SK-N-SH (cell line): Measurements from ENCODE around the gene IQGAP2. TPM values are rescaled to one million over a fixed set of nuclear protein-coding genes. Genes with fewer than 3 reads are reported as not detected.

Source experiments
- CTCF ChIA-PET: fragments of 300-600, 350-600 bp; formaldehyde crosslinking; extraction: SDS; loops from one replicate; lab custom pipeline; 2021; lab: Yijun Ruan, JAX
- POLR2A ChIA-PET: fragments of 350-600 bp; sonication (Branson Sonifier 250); formaldehyde crosslinking; extraction: SDS; loops from one replicate; lab custom pipeline; 2020; ENCODE audit warnings: antibody characterized with exemption, inconsistent platforms; lab: Yijun Ruan, JAX
- DNase-seq: peaks from one replicate; pipeline ENCODE4 v3.0.0; 2012
- H2AFZ ChIP-seq: fragments of 200-600 bp; sonication (generic); 2 replicates; pipeline ENCODE4 v1.8.1; 2016; ENCODE audit warnings: antibody characterized with exemption, mild to moderate bottlenecking, low read depth
- H3F3A ChIP-seq: fragments of 200-600 bp; sonication (generic); replicated peaks from 2 replicates; pipeline ENCODE3; 2016; ENCODE audit warnings: antibody characterized with exemption, mild to moderate bottlenecking; ENCODE audit not compliant: insufficient read depth
- H3K27ac ChIP-seq, 2 experiments: fragments of 200-500 bp in 1 of 2; fragments of 200-600 bp in 1 of 2; sonication (Bioruptor generic) in 1 of 2; sonication (generic), shearing (Covaris generic) in 1 of 2; 2 replicates each; pipeline versions ENCODE4 v1.5.1 to v1.6.1; 2014 to 2016; ENCODE audit warnings: low read depth in 2 of 2, inconsistent platforms in 1 of 2, low read length in 1 of 2, mild to moderate bottlenecking in 1 of 2, mixed read lengths in 1 of 2
- H3K27me3 ChIP-seq: fragments of 200-600 bp; sonication (generic), shearing (Covaris generic); 2 replicates; pipeline ENCODE4 v1.6.1; 2016; ENCODE audit warnings: mixed run types; ENCODE audit not compliant: insufficient read depth
- H3K36me3 ChIP-seq, 2 experiments: fragments of 200-500 bp in 1 of 2; fragments of 200-600 bp in 1 of 2; sonication (Bioruptor generic) in 1 of 2; sonication (generic) in 1 of 2; replicated peaks in 1 of 2; 2 replicates each; pipeline versions ENCODE3 to v1.5.1; 2014 to 2016; ENCODE audit warnings: low read length in 1 of 2, mild to moderate bottlenecking in 1 of 2; ENCODE audit not compliant: insufficient read depth in 2 of 2, control insufficient read depth in 1 of 2
- H3K4me1 ChIP-seq, 2 experiments: fragments of 200-500 bp in 1 of 2; fragments of 200-600 bp in 1 of 2; sonication (Bioruptor generic) in 1 of 2; sonication (generic), shearing (Covaris generic) in 1 of 2; 2 replicates each; pipeline versions ENCODE4 v1.5.1 to v1.6.1; 2014 to 2016; ENCODE audit warnings: low read depth in 1 of 2, low read length in 1 of 2, mixed run types in 1 of 2; ENCODE audit not compliant: insufficient read depth in 2 of 2, control insufficient read depth in 1 of 2
- H3K4me2 ChIP-seq: fragments of 200-600 bp; sonication (generic), shearing (Covaris generic); 2 replicates; pipeline ENCODE4 v1.6.1; 2017; ENCODE audit warnings: mixed run types
- H3K4me3 ChIP-seq, 2 experiments: fragments of 200-500 bp in 1 of 2; fragments of 200-600 bp in 1 of 2; sonication (Bioruptor generic) in 1 of 2; sonication (generic), shearing (Covaris generic) in 1 of 2; 2 replicates each; pipeline versions ENCODE4 v1.5.1 to v1.8.1; 2014 to 2016; ENCODE audit warnings: low read depth in 2 of 2, inconsistent platforms in 1 of 2, low read length in 1 of 2, mild to moderate bottlenecking in 1 of 2, mixed read lengths in 1 of 2, moderate library complexity in 1 of 2
- H3K79me2 ChIP-seq: fragments of 200-600 bp; sonication (generic); 2 replicates; pipeline ENCODE4 v1.8.1; 2017; ENCODE audit warnings: mild to moderate bottlenecking; ENCODE audit not compliant: insufficient read depth
- H3K9ac ChIP-seq: fragments of 200-600 bp; sonication (generic); 2 replicates; pipeline ENCODE4 v1.6.1; 2017; ENCODE audit warnings: mixed run types
- H3K9me2 ChIP-seq: fragments of 200-600 bp; sonication (generic); 2 replicates; pipeline ENCODE4 v1.6.1; 2017; ENCODE audit warnings: mixed run types
- H3K9me3 ChIP-seq: fragments of 200-600 bp; sonication (generic); 2 replicates; pipeline ENCODE4 v1.6.1; 2017; ENCODE audit warnings: mixed run types, mild to moderate bottlenecking, moderate library complexity
- H4K20me1 ChIP-seq: fragments of 200-600 bp; sonication (generic); 2 replicates; pipeline ENCODE4 v1.6.1; 2017; ENCODE audit warnings: mild to moderate bottlenecking, mixed run types; ENCODE audit not compliant: insufficient read depth
- ELF1 ChIP-seq: IDR thresholded peaks from 2 replicates; pipeline ENCODE4 v1.4.0; 2012
- EZH2phosphoT487 ChIP-seq: fragments of 200-600 bp; sonication (generic); IDR thresholded peaks from 2 replicates; pipeline ENCODE4 v1.6.1; 2017; ENCODE audit warnings: low read depth, mixed run types, mild to moderate bottlenecking, antibody characterized with exemption, moderate library complexity, borderline replicate concordance
- FOSL2 ChIP-seq: IDR thresholded peaks from 2 replicates; pipeline ENCODE4 v1.4.0; 2012; ENCODE audit warnings: low read depth, mild to moderate bottlenecking, moderate library complexity, borderline replicate concordance
- FOXM1 ChIP-seq: IDR thresholded peaks from 2 replicates; pipeline ENCODE4 v1.4.0; 2012; ENCODE audit warnings: low read depth, mild to moderate bottlenecking
- GATA2 ChIP-seq: sonication (generic); formaldehyde crosslinking; IDR thresholded peaks from 2 replicates; pipeline ENCODE4 v1.5.0; 2020; ENCODE audit warnings: mild to moderate bottlenecking, missing genetic modification reagents
- IRF3 ChIP-seq: fragments of 150-350 bp; IDR thresholded peaks from 2 replicates; pipeline ENCODE4 v1.6.1; 2016; ENCODE audit warnings: mild to moderate bottlenecking, low read depth, low read length
- MEF2A ChIP-seq: IDR thresholded peaks from 2 replicates; pipeline ENCODE4 v1.4.0; 2012; ENCODE audit warnings: low read depth, borderline replicate concordance
- MXI1 ChIP-seq: IDR thresholded peaks from 2 replicates; pipeline ENCODE4 v1.6.1; 2012; ENCODE audit warnings: mild to moderate bottlenecking, low read depth, low read length, improper control_type of control experiment
- NFIC ChIP-seq: IDR thresholded peaks from 2 replicates; pipeline ENCODE4 v1.4.0; 2012; ENCODE audit warnings: borderline replicate concordance
- NRF1 ChIP-seq: IDR thresholded peaks from 2 replicates; pipeline ENCODE4 v1.6.1; 2012; ENCODE audit warnings: low read depth, mild to moderate bottlenecking, low read length
- PBX3 ChIP-seq: IDR thresholded peaks from 2 replicates; pipeline ENCODE4; 2012
- POLR2AphosphoS5 ChIP-seq: IDR thresholded peaks from 2 replicates; pipeline ENCODE4 v1.6.1; 2012; ENCODE audit warnings: low read depth, low read length
- RAD21 ChIP-seq: IDR thresholded peaks from 2 replicates; pipeline ENCODE4 v1.6.1; 2012; ENCODE audit warnings: mild to moderate bottlenecking, low read length
- RCOR1 ChIP-seq: fragments of 150-350 bp; IDR thresholded peaks from 2 replicates; pipeline ENCODE4 v1.6.1; 2017; ENCODE audit warnings: antibody characterized with exemption, low read length
- REST ChIP-seq: IDR thresholded peaks from 2 replicates; pipeline ENCODE4 v1.6.1; 2012; ENCODE audit warnings: mild to moderate bottlenecking, low read depth, low read length, moderate library complexity
- RXRA ChIP-seq: IDR thresholded peaks from 2 replicates; pipeline ENCODE4 v1.4.0; 2012; ENCODE audit warnings: low read depth, mild to moderate bottlenecking, borderline replicate concordance
- SIN3A ChIP-seq: IDR thresholded peaks from 2 replicates; pipeline ENCODE4 v1.6.1; 2012; ENCODE audit warnings: low read depth, mild to moderate bottlenecking, low read length, moderate library complexity, borderline replicate concordance
- SMC3 ChIP-seq: IDR thresholded peaks from 2 replicates; pipeline ENCODE4 v1.6.1; 2012; ENCODE audit warnings: low read depth, low read length, improper control_type of control experiment
- TEAD4 ChIP-seq: IDR thresholded peaks from 2 replicates; pipeline ENCODE4 v1.4.0; 2012; ENCODE audit warnings: mild to moderate bottlenecking, borderline replicate concordance; ENCODE audit not compliant: insufficient read depth
- USF1 ChIP-seq: IDR thresholded peaks from 2 replicates; pipeline ENCODE4 v1.4.0; 2012; ENCODE audit warnings: low read depth, borderline replicate concordance
- whole genome bisulfite sequencing: methylation state at CpG from one replicate; pipeline ENCODE4 v1.1.6; 2017; ENCODE audit warnings: low lambda C conversion rate; 5-methylcytosine and 5-hydroxymethylcytosine counted together
- polyA plus RNA-seq, 3 experiments: library from polyadenylated mRNA; depleted of rRNA; stranded (reverse); fragments of >200 nt; gene quantifications; 2 replicates each; pipeline ENCODE4 v1.2.3, GENCODE V29; 2012
- TF ChIP-seq, protein P1 (sequence below): fragments of 200-600 bp; sonication (generic); IDR thresholded peaks from 2 replicates; pipeline ENCODE4 v1.6.1; 2017; ENCODE audit warnings: antibody characterized with exemption, mild to moderate bottlenecking, moderate library complexity

The IQGAP2 gene
- polyA plus RNA-seq, 1 of the 3 experiments (the other 2 are of a cell fraction), result 2.1 TPM

- Histone ChIP-seq H3K36me3 (no peaks in the 10 kb centered on the region), H4K20me1 (no peaks in the 10 kb centered on the region), H3K79me2 (no peaks in the 10 kb centered on the region), H3K4me3 (no peak overlapping the region), H3K4me2 (no peak overlapping the region), H3K9me2 (no peaks in the 10 kb centered on the region), H3K9ac (no peak overlapping the region)
- CTCF ChIA-PET, result no interaction called here
- no peak for DNase-seq
- 48% methylated on average over 1 of the region's 1 CpG for WGBS
- TF ChIP-seq GATA2 (CRISPR knock-in tag) (no peak), NFIC (no peak), USF1 (no peak), NRF1 (no peak), RXRA (no peak), RAD21 (no peak), RCOR1 (no peak), TEAD4 (no peak), MEF2A (no peak), EZH2phosphoT487 (no peak), FOSL2 (no peak), POLR2AphosphoS5 (no peak), PBX3 (no peak)
- TF ChIP-seq, all 33 proteins: peak for 0
- Histone ChIP-seq H2AFZ (no peak overlapping the region), H3F3A (peaks cover under 1% of the 10 kb centered on the region), H3K9me3 (no peaks in the 10 kb centered on the region), H3K27ac (peak overlapping the region in 1 of 2 experiments; percentile 92; a peak in 2 of 4 replicates), H3K4me1 (peaks cover 0 to 17% of the 10 kb centered on the region in 2 experiments; a peak in 2 of 4 replicates), H3K27me3 (no peaks in the 10 kb centered on the region)
- POLR2A ChIA-PET, result no interaction called here
These were observed 55.4 kb downstream of the IQGAP2 start for GRCh38 chr5:76458486-76458830.

DNA sequence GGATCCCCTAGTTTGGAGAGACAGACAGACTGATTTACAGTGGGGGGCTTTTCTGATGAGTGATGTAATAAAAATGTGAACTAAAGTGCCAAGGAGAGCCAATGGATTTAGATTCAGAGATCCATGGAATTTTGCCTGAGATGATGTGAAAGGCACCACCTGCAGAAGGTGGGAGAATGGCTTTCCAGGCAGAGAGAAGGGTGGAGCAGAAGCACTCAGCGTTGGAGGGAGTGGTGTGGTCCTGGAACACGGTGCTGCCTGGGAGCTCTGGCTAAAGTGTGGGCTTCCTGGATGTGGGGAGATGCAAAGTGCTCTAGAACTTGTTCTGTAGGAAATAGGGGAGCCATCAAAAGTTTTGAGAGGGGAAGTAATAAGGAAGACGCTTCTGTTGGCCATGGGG, 57.0 kb downstream of the IQGAP2 start:
- POLR2A ChIA-PET, result no interaction called here
- Histone ChIP-seq H3K9me2 (no peaks in the 10 kb centered on the region), H3K9ac (no peak overlapping the region), H3K27ac (no peak overlapping the region), H2AFZ (no peak overlapping the region), H3K4me2 (no peak overlapping the region), H4K20me1 (no peaks in the 10 kb centered on the region), H3F3A (no peaks in the 10 kb centered on the region), H3K27me3 (no peaks in the 10 kb centered on the region), H3K79me2 (no peaks in the 10 kb centered on the region), H3K36me3 (no peaks in the 10 kb centered on the region), H3K4me1 (peaks cover 0 to 17% of the 10 kb centered on the region in 2 experiments; a peak in 2 of 4 replicates), H3K9me3 (no peaks in the 10 kb centered on the region), H3K4me3 (no peak overlapping the region)
- CTCF ChIA-PET, result interaction anchor here (0.6 kb wide), 2 partner anchors 13 to 314 kb away, joined by 3 to 4 read pairs; no protein-coding TSS in a partner anchor
- DNase-seq, result no peak
- WGBS, result 81% methylated on average over 3 of the region's 3 CpGs
- TF ChIP-seq FOXM1 (no peak), REST (no peak), MEF2A (no peak), SMC3 (no peak), MXI1 (no peak), IRF3 (no peak), RAD21 (no peak), SIN3A (no peak), ELF1 (no peak)
- TF ChIP-seq, protein P1, sequence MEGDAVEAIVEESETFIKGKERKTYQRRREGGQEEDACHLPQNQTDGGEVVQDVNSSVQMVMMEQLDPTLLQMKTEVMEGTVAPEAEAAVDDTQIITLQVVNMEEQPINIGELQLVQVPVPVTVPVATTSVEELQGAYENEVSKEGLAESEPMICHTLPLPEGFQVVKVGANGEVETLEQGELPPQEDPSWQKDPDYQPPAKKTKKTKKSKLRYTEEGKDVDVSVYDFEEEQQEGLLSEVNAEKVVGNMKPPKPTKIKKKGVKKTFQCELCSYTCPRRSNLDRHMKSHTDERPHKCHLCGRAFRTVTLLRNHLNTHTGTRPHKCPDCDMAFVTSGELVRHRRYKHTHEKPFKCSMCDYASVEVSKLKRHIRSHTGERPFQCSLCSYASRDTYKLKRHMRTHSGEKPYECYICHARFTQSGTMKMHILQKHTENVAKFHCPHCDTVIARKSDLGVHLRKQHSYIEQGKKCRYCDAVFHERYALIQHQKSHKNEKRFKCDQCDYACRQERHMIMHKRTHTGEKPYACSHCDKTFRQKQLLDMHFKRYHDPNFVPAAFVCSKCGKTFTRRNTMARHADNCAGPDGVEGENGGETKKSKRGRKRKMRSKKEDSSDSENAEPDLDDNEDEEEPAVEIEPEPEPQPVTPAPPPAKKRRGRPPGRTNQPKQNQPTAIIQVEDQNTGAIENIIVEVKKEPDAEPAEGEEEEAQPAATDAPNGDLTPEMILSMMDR, result no peak
